ENCODE results near the gene RIC8B.

RIC8B gene

DNA sequence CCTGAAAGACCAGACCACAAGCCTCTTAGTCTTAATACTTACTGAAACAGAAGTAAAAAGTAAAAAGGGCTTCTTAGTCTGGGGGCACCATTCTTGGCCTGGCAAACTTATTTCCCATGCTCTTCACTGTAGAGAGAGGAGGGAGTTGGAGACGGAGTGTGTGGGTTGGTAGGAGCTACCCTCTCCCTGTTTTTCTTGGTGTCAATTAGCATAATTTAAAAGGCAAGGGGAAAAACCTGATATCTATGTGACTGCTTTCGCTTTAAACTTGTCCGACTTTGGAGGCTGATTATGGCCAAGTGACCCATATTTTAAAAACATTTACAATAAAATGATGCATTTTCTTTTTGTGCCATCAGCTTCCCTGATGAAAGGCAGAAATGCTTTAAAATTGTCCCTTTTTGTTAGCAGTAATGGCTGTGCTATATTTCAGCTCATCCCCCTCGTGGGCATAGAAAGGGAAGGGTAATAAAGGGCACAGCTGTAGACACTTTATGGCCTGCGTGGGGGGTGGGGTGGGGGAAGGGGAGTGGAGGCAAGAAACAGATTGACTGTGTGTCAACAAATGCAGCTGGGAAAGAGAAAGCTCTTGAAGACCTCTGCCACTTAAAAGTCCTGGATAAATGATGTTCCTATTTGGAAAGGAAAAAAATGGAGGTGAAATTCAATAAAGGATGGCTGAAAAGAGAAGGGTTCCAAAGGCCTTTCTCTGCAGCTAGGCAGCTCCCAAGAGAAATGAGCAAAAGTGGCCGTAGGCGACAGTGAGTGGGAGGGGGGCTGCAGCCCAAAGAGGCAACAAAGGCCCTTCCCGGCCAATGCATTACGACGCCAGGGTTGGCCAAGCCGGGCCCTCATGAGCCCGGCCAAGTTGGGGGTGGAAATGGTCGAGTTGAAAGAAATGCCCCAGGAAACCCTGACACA, 123.8 kb downstream of the RIC8B start:
- H3K36me3 ChIP-seq, result no peaks in the 10 kb centered on the region
- no peak for DNase-seq
- H3K27me3 ChIP-seq (ENCODE audit: insufficient read depth, low read depth, severe bottlenecking), result no peaks in the 10 kb centered on the region
- H3K4me3 ChIP-seq (ENCODE audit: low read depth, low read length), result no peak overlapping the region
- TF ChIP-seq, protein P1, sequence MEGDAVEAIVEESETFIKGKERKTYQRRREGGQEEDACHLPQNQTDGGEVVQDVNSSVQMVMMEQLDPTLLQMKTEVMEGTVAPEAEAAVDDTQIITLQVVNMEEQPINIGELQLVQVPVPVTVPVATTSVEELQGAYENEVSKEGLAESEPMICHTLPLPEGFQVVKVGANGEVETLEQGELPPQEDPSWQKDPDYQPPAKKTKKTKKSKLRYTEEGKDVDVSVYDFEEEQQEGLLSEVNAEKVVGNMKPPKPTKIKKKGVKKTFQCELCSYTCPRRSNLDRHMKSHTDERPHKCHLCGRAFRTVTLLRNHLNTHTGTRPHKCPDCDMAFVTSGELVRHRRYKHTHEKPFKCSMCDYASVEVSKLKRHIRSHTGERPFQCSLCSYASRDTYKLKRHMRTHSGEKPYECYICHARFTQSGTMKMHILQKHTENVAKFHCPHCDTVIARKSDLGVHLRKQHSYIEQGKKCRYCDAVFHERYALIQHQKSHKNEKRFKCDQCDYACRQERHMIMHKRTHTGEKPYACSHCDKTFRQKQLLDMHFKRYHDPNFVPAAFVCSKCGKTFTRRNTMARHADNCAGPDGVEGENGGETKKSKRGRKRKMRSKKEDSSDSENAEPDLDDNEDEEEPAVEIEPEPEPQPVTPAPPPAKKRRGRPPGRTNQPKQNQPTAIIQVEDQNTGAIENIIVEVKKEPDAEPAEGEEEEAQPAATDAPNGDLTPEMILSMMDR (IDR thresholded peaks at IDR 0.05; ENCODE audit: low read depth, low read length), result no peak
- H3K9me3 ChIP-seq (ENCODE audit: severe bottlenecking), result no peaks in the 10 kb centered on the region
- no peak overlapping the region for H3K27ac ChIP-seq

DNA sequence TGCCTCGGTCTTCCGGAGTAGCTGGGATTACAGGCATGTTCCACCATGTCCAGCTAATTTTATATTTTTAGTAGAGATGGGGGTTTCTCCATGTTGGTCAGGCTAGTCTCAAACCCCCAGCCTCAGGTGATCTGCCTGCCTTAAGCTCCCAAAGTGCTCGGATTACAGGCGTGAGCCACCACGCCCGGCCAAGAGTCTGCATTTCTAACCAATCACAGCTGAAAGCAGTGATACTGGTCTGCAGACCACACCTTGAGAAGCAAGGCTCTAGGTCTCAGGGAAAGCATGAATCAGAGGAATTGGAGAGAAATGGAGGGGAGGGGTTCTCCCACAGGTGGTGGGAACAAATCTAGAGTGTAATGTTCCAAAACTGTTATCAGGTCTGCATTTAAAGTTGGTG, 126.1 kb downstream of the RIC8B start:
- H3K27me3 ChIP-seq (ENCODE audit: insufficient read depth, low read depth, severe bottlenecking), result no peaks in the 10 kb centered on the region
- DNase-seq, result no peak
- H3K4me3 ChIP-seq (ENCODE audit: low read depth, low read length), result no peak overlapping the region
- no peaks in the 10 kb centered on the region for H3K36me3 ChIP-seq
- H3K9me3 ChIP-seq (ENCODE audit: severe bottlenecking), result no peaks in the 10 kb centered on the region
- H3K27ac ChIP-seq, result no peak overlapping the region
- TF ChIP-seq, protein P1 (IDR thresholded peaks at IDR 0.05; ENCODE audit: low read depth, low read length), result no peak

DNA sequence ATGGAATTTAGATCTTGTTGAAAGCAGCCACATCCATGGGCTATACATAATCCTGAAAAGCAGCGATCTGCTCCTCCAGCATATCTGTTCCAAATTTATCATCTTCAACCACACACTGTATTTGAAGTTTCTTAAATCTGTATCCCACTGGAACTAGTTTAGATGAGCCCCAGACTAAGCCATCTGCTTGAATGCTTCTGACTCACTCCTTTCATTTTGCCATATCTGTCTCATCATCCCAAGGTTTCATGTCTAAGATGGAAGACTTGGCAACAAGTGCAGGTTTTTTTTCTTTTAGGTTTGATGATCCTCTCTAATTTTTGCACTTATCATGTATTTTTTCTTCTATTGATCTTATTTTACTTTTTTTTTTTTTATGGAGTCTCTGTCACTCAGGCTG, 126.8 kb downstream of the RIC8B start:
- Histone ChIP-seq H3K27me3 (ENCODE audit: insufficient read depth, low read depth, severe bottlenecking) (no peaks in the 10 kb centered on the region), H3K36me3 (no peaks in the 10 kb centered on the region), H3K9me3 (ENCODE audit: severe bottlenecking) (no peaks in the 10 kb centered on the region), H3K27ac (no peak overlapping the region), H3K4me3 (ENCODE audit: low read depth, low read length) (no peak overlapping the region)
- no peak for DNase-seq
- TF ChIP-seq, protein P1 (IDR thresholded peaks at IDR 0.05; ENCODE audit: low read depth, low read length), result no peak

DNA sequence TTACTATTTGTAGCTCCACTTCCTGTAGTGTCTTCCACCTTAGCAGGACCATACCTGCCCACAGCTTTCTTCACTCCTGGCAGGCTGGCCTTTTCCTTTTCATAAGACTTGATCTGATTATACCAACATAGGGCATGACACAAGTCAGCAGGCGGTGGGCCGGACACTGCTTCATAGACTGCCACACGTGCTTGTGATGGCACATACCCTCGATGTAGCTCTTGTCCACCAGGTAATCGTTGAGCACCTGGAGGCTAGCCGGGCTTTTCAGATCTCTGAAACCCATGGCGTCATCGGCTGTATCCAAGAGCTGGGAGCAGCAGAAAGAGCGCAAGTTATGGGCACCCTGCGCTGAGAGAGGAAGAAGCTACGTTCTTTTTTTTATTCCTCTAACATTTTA, 127.6 kb downstream of the RIC8B start:
- Histone ChIP-seq H3K36me3 (no peaks in the 10 kb centered on the region), H3K27me3 (ENCODE audit: insufficient read depth, low read depth, severe bottlenecking) (no peaks in the 10 kb centered on the region), H3K27ac (no peak overlapping the region), H3K9me3 (ENCODE audit: severe bottlenecking) (no peaks in the 10 kb centered on the region), H3K4me3 (ENCODE audit: low read depth, low read length) (no peak overlapping the region)
- no peak for DNase-seq
- TF ChIP-seq, protein P1 (IDR thresholded peaks at IDR 0.05; ENCODE audit: low read depth, low read length), result no peak

DNA sequence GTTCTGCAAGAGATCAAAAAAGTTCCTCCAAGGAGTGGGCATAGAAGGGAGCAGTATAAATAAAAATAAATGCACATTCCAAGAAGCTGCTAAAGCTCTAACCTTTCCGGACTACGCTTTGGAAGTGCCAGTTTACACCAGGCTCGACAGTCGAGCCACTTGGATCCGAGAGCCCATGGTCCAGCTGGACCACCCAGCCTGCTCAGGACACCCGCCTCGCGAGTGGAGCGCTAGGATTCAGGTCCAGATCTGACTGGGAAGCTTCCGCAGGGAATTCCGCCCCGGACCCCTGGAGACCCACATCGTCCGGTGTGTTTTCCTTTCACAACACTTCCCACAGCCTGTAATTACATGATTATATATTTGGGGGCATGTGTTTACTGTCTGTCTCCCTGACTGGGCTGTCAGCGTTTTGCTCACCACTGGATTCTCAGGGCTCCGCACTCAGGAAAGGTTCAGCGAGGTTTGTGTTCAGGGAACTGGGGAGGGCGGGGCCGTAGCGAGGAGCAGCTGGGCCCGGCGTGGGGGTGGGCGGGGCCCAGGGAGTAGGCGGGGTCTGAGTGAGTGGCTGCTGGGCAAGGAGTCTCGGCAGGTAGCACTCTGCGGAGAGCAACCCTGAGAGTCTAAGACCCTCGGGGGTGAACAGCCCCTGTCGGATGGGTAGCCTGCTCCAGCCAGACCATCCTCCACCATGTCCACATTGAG, 128.9 kb downstream of the RIC8B start:
- Histone ChIP-seq H3K4me3 (ENCODE audit: low read depth, low read length) (no peak overlapping the region), H3K27ac (no peak overlapping the region), H3K9me3 (ENCODE audit: severe bottlenecking) (no peaks in the 10 kb centered on the region), H3K27me3 (ENCODE audit: insufficient read depth, low read depth, severe bottlenecking) (no peaks in the 10 kb centered on the region), H3K36me3 (no peaks in the 10 kb centered on the region)
- peak; percentile 62 for DNase-seq
- TF ChIP-seq, protein P1 (IDR thresholded peaks at IDR 0.05; ENCODE audit: low read depth, low read length), result no peak

Data from WERI-Rb-1 (cell line).